ENCODE measurements around the gene TFRC.

Gene TFRC

DNA sequence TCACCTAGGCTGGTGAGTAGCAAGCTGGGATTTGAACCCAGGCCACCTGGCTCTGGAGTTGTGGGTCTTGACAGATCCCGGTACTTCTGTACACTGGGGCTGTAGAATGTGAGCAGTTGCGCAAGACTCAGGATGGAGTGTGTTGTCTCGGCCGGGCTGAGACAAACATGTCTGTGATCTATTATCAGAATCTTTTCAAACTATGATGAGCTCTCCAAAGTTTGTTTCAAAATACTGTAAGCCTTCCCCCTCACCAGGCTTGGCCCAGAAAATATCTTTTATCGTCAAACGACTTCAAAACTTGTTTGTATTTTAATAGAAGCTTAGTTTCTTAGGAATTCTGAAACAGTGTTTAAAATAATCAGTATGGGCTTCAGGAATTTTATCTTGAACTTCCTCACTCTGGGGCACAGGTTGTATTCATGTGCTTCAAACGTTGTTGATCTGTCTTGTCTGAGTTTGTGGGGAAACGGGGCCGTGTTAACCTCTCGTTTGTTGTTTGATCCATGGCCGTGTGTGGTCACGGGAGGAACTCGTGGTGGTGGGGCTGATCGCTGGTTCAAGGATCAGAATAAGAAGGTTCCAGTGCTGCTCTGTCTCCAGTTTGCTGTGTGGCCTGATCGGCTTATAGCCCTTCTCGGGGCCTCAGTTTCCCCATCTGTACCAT is 40.3 kb upstream of the TFRC start:
- CTCF ChIA-PET = no interaction called here
- TF ChIP-seq, protein P1, sequence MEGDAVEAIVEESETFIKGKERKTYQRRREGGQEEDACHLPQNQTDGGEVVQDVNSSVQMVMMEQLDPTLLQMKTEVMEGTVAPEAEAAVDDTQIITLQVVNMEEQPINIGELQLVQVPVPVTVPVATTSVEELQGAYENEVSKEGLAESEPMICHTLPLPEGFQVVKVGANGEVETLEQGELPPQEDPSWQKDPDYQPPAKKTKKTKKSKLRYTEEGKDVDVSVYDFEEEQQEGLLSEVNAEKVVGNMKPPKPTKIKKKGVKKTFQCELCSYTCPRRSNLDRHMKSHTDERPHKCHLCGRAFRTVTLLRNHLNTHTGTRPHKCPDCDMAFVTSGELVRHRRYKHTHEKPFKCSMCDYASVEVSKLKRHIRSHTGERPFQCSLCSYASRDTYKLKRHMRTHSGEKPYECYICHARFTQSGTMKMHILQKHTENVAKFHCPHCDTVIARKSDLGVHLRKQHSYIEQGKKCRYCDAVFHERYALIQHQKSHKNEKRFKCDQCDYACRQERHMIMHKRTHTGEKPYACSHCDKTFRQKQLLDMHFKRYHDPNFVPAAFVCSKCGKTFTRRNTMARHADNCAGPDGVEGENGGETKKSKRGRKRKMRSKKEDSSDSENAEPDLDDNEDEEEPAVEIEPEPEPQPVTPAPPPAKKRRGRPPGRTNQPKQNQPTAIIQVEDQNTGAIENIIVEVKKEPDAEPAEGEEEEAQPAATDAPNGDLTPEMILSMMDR (IDR thresholded peaks at IDR 0.05; ENCODE audit: insufficient read depth, low read length, missing control alignments) = no peak
- POLR2A ChIA-PET = no interaction called here
- DNase-seq (ENCODE audit: low read depth, low spot score) = no peak
- no peak overlapping the region for H3K4me3 ChIP-seq (ENCODE audit: low read depth, low read length)

DNA sequence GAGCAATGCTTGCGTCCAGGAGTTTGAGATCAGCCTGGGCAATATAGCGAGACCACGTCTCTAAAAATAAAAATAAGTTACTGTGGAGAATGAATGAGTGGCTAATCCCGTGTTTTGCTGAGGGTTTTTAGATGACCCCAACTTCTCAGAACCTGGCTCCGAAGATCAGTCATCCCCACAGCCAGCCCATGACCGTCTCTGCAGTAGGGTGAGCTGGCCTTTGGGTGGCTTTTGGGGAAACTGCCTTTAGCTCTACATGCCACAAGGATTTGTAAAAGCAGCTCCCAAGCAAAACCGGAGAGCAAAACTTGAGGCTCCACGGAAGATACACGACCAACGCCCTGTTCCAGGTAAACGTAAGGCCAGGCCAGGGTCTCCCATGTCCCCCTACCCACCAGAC is 39.2 kb upstream of the TFRC start:
- POLR2A ChIA-PET = no interaction called here
- CTCF ChIA-PET = no interaction called here
- H3K4me3 ChIP-seq (ENCODE audit: low read depth, low read length) = no peak overlapping the region
- TF ChIP-seq, protein P1 (IDR thresholded peaks at IDR 0.05; ENCODE audit: insufficient read depth, low read length, missing control alignments) = no peak
- no peak for DNase-seq (ENCODE audit: low read depth, low spot score)

DNA sequence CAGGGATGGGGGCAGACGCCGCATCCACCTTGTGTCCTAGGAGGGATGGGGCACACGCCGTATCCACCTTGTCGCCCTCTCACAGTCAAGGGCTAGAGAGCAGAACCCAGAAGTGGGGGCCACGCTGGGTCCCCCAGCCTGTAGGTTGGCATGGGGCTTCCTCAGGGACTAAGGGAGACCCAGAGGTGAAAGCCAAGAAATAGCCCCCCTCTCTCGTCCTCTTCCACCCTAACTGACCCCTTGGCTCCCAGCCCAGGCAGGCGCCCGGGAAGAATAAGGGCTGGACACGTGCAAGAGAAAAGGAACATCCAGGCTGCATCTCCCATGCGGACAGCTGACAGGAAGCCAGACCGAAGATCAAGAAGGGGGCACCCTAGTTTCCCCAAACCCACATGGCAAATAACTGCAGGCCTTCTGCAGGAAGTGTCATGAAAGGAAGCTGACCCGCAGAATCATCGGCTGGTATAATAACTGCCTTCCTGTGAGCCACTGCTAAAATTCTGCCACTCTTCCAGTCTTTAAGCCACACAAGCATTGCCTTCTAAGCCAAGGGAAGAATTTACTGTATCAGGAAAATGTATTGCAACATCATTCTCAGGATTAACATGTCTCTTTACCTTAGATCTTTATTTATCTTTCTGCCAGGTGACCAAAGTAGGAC is 38.5 kb upstream of the TFRC start:
- TF ChIP-seq, protein P1 (IDR thresholded peaks at IDR 0.05; ENCODE audit: insufficient read depth, low read length, missing control alignments) = no peak
- H3K4me3 ChIP-seq (ENCODE audit: low read depth, low read length) = no peak overlapping the region
- ChIA-PET CTCF (no interaction called here), POLR2A (no interaction called here)
- DNase-seq (ENCODE audit: low read depth, low spot score) = no peak

DNA sequence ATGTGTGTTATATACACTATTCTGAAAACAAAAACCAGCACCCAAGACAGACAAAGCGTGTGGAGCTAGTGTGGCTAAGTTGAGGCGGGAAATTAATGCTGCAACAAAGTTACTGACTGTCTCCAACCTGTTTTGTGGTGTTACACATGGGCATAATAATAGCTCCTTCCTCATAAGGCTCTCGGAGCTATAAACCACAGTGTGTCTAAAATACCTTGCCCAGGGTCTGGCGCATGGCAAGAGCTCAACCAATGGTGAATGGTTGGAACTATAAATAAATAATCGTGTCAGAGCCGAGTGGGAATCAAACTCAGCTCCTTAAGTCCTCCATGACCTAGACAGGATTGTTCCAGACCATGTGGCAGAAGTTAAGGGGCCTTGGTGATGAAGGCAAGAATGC is 35.9 kb upstream of the TFRC start:
- POLR2A ChIA-PET = no interaction called here
- TF ChIP-seq, protein P1 (IDR thresholded peaks at IDR 0.05; ENCODE audit: insufficient read depth, low read length, missing control alignments) = no peak

DNA sequence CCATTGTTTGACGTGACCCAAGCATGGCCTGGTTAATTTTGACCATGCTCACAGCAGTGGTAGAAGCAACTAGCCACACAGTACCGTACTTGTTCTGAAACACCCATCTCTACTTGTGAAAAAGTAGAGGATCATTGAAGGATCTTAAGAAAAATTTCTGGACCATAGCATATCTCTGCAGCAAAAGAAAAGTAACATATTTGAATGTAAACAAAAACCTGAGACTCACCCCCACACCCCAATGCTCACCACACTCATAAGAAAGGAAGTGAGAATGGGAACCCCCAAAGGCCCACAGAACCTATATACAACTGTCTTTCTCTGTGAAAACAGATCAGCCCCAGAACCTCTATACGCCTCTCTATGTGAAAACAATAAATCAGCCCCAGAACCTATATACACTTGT is 33.8 kb upstream of the TFRC start:
- TF ChIP-seq, protein P1 (IDR thresholded peaks at IDR 0.05; ENCODE audit: insufficient read depth, low read length, missing control alignments) = no peak
- ChIA-PET CTCF (no interaction called here), POLR2A (no interaction called here)
- no peak for DNase-seq (ENCODE audit: low read depth, low spot score)
- no peak overlapping the region for H3K4me3 ChIP-seq (ENCODE audit: low read depth, low read length)

More for the DNA sequence above, 35.9 kb upstream of the TFRC start:
- CTCF ChIA-PET = interaction anchor here (0.9 to 1.0 kb wide), 2 partner anchors 10 to 44 kb away, joined by 3 read pairs; no protein-coding TSS in a partner anchor
- no peak for DNase-seq (ENCODE audit: low read depth, low spot score)
- no peak overlapping the region for H3K4me3 ChIP-seq (ENCODE audit: low read depth, low read length)

DNA sequence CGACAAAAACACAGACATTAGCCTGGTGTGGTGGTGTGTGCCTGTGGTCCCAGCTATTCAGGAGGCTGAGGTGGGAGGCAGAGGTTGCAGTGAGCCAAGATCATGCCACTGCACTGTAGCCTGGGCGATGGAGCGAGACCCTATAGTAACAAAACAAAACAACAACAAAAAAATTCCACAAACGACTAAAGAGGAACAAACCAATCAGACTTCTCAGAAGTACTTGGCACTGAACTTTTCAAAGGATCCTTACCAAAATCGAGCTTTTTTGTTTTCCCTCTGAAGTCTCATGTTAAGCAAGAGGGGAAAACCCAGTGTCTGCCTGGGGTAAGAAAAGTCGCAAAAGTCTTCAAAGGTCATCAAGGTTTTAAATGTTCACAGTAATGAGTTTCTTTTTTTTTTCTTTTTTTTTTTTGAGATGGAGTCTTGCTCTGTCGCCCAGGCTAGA is 30.1 kb upstream of the TFRC start:
- ChIA-PET POLR2A (no interaction called here), CTCF (no interaction called here)
- DNase-seq (ENCODE audit: low read depth, low spot score) = no peak
- TF ChIP-seq, protein P1 (IDR thresholded peaks at IDR 0.05; ENCODE audit: insufficient read depth, low read length, missing control alignments) = no peak
- H3K4me3 ChIP-seq (ENCODE audit: low read depth, low read length) = no peak overlapping the region

Measured in AG04449 (cell line).